ENCODE data around the gene THSD4. TPM values are rescaled to one million over a fixed set of nuclear protein-coding genes. Genes with fewer than 3 reads are reported as not detected.
A peak's percentile ranks its signal among the peaks of the same experiment; 100 is the strongest.

Gene THSD4
- total RNA-seq, 4 donors from 2014 or later: 39.4 to 232 (median 127) TPM

DNA sequence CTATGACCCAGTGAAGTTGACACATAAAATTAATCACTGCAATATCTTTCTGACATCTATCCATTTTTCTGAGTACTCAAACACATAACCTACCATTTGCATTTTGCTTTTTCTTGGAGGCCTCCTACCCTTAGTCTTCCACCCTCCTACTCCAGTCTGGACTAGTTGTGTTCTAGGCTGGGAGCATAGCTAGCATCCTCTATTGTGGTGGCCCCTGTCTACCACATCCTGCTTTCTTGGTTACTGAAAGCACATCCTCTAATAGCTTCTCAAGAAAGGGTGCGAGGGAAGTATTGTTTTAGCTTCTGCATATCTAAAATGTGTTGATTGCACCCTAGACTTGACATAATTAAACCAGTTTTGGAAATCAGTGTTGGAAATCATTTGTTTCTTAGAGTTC, 176.5 kb downstream of the THSD4 start:
- H3K4me3 ChIP-seq: no peak overlapping the region
- WGBS, 2 donors: 83 to 94% methylated on average over 1 of the region's 1 CpG

DNA sequence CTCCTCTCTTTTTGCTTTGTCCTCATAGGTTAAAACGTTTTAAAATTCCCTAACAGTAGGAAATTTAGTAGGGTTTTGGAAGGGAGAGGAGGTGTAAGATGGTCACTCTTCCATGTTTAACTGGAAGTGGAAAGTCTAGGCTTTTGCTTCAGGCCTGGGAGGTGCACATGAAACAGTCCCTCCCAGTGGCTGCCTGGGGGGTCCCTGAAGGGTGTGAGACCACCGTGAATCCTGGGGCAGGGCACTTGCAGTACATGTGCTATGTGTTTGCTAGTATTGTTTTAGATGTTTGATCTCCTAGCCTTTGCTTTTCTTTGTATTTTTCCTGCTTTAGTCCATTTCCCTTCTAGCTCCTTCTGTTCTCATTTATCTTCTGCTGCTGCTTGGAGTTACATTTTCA, 178.5 kb downstream of the THSD4 start:
- Histone ChIP-seq H3K9me3 (no peaks in the 10 kb centered on the region), H3K27me3 (no peaks in the 10 kb centered on the region), H3K4me1 (peaks cover 5 to 28% (median 15%) of the 10 kb centered on the region in 3 donors), H3K4me3 (no peak overlapping the region), H3K27ac (peak overlapping the region in 2 of 4 donors; percentile 68 to 79), H3K36me3 (no peaks in the 10 kb centered on the region)
- DNase-seq: no peak
- intact Hi-C loops (cut with DNase I): no loop called here
- TF ChIP-seq POLR2A (IDR thresholded peaks at IDR 0.05): no peak
- TF ChIP-seq, protein P1, sequence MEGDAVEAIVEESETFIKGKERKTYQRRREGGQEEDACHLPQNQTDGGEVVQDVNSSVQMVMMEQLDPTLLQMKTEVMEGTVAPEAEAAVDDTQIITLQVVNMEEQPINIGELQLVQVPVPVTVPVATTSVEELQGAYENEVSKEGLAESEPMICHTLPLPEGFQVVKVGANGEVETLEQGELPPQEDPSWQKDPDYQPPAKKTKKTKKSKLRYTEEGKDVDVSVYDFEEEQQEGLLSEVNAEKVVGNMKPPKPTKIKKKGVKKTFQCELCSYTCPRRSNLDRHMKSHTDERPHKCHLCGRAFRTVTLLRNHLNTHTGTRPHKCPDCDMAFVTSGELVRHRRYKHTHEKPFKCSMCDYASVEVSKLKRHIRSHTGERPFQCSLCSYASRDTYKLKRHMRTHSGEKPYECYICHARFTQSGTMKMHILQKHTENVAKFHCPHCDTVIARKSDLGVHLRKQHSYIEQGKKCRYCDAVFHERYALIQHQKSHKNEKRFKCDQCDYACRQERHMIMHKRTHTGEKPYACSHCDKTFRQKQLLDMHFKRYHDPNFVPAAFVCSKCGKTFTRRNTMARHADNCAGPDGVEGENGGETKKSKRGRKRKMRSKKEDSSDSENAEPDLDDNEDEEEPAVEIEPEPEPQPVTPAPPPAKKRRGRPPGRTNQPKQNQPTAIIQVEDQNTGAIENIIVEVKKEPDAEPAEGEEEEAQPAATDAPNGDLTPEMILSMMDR (IDR thresholded peaks at IDR 0.05): no peak
- 26 to 31% methylated on average over 2 of the region's 2 CpGs for WGBS, 2 donors

More for the DNA sequence above, 176.5 kb downstream of the THSD4 start:
- TF ChIP-seq, protein P1 (IDR thresholded peaks at IDR 0.05): no peak
- TF ChIP-seq POLR2A (IDR thresholded peaks at IDR 0.05): no peak
- no peak for DNase-seq
- H3K9me3 ChIP-seq: no peaks in the 10 kb centered on the region
- peaks cover 5 to 27% (median 15%) of the 10 kb centered on the region in 3 donors for H3K4me1 ChIP-seq
- H3K27ac ChIP-seq: no peak overlapping the region
- H3K27me3 ChIP-seq: no peaks in the 10 kb centered on the region
- intact Hi-C loops (cut with DNase I): no loop called here
- H3K36me3 ChIP-seq: no peaks in the 10 kb centered on the region

DNA sequence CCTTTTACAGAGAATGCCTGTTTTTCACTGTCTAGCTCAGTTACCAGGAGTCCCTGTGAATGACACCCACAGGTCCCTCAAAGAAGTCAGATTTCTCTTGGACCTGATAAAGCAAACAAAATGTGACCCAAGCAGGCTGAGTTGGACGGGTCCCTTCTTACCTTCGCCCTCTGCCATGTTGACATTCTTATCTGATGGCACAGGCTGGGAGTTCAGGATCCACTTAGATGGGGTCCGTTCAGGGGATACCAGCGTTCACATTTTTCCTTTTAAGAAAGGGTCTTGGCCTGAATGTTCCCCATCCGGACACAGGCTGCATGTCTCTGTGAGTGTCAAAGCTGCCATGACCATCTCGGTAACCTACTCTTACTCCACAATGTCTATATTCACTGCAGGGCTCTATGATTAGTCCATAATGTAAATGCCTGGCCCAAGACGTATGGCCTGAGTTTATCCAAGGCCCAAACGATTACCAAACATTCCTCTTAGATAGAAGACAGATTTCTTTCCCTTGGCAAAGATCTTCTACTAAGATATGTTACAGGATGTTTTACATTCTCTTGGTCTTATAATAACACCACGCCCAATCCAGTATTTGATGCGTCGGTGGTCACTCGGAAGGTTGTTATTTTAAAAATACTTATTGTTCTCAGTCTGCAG, 179.1 kb downstream of the THSD4 start:
- intact Hi-C loops (cut with DNase I): no loop called here
- Histone ChIP-seq H3K36me3 (no peaks in the 10 kb centered on the region), H3K4me3 (no peak overlapping the region), H3K9me3 (no peaks in the 10 kb centered on the region), H3K27ac (peak overlapping the region; percentile 63 to 79 (median 74)), H3K27me3 (no peaks in the 10 kb centered on the region), H3K4me1 (peaks cover 5 to 28% (median 15%) of the 10 kb centered on the region in 3 donors)
- no peak for DNase-seq
- 64% methylated on average over 12 of the region's 12 CpGs for WGBS, 2 donors
- no peak for TF ChIP-seq POLR2A (IDR thresholded peaks at IDR 0.05)
- TF ChIP-seq, protein P1 (IDR thresholded peaks at IDR 0.05): no peak

DNA sequence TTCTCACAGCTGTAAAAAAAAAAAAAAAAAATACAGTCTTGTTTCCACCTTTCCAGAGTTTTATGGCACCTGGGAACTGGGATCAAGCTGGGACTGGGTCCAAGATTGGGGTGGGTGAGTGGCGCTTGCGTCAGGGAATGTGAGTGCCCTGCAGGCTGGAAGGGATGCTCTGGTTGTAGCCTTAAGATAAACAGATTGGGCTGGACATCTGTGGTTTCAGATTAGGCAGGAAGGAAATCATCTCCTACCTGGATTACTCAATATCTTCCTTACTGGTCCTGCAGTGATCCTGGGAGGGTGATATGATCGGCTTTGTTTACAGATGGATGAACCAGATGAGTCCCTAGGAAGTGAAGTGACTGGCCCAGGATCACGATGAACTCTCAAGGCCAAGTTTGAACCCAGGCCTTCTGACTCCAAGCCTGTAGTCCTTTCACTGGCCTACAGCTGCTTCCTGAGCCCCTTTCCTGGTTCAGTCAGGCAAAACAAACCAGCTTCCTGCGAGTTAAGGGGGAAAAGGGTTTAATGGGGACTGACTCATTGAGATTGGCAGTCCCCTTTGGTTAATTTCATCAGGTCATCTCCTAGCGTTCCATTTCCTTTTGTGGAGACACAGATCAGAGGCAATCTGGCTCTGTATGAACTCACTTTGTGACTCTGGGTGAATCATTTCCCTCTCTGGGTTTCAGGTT, 179.8 kb downstream of the THSD4 start:
- TF ChIP-seq, protein P1 (IDR thresholded peaks at IDR 0.05): no peak
- TF ChIP-seq POLR2A (IDR thresholded peaks at IDR 0.05): no peak
- H3K4me1 ChIP-seq: peaks cover 5 to 28% (median 15%) of the 10 kb centered on the region in 3 donors
- WGBS, 2 donors: 19 to 28% methylated on average over 5 to 6 of the region's 6 CpGs

More for the DNA sequence above, 179.8 kb downstream of the THSD4 start:
- Histone ChIP-seq H3K4me3 (no peak overlapping the region), H3K27ac (peak overlapping the region; percentile 63 to 79 (median 78)), H3K36me3 (no peaks in the 10 kb centered on the region), H3K9me3 (no peaks in the 10 kb centered on the region), H3K27me3 (no peaks in the 10 kb centered on the region)
- intact Hi-C loops (cut with DNase I): no loop called here
- DNase-seq: no peak
